GM21381 (cell line): ENCODE measurements around the gene FREM3.
A peak's percentile ranks its signal among the peaks of the same experiment; 100 is the strongest.

Experiments
- ATAC-seq: cut with Tn5 transposase; IDR thresholded peaks from one replicate; pipeline ENCODE4 v1.9.1; 2021; ENCODE audit warnings: mild to moderate bottlenecking, moderate library complexity; ENCODE audit not compliant: unreplicated experiment

FREM3 gene

DNA sequence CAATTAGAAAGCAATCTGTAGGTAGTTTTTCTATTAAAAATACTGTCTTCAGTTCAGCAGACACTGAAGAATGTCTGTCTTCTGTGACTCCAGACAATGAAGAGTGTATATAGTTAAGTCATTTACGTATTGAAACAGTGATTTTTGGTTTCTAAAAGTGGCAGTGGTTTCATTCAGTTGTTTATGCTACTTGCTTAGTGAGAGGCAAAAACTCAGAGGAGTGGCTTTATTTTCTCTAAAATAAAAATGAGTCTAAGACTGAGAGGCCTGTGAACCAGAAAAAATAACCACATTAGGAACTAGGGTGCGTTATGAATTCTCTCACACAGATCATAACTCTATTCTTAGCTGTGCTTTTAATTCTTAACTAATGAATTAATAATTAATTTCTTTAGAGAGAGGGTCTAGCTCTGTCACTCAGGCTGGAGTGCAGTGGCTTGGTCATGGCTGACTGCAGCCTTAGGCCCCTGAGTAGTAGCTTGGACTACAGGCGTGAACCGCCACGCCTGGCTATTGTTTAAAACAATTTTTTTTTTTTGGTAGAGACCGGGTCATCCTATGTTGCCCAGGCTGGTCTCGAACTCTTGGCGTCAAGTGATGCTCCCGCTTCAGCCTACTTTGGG is 31.4 kb downstream of the FREM3 start:
- peak; percentile 97 for ATAC-seq

DNA sequence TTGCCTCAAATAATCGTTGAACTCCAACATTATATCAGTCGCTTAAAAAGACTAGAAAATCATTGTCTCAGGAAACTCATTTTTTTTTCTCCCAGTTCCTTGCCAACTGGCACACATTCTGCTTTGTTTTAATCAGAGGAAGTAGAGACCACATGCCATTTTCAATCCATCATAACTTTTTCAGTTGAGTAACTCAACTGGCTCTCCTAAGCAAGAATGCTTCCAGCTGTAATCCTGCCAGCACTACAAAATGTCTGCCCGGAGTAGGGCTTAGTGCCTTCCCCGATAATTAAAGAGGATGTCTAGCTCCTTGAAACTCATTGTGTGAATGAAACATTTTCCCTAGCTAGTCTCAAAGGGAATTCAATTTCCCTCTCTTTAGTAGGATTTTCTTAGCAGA is 33.0 kb downstream of the FREM3 start:
- ATAC-seq = no peak

DNA sequence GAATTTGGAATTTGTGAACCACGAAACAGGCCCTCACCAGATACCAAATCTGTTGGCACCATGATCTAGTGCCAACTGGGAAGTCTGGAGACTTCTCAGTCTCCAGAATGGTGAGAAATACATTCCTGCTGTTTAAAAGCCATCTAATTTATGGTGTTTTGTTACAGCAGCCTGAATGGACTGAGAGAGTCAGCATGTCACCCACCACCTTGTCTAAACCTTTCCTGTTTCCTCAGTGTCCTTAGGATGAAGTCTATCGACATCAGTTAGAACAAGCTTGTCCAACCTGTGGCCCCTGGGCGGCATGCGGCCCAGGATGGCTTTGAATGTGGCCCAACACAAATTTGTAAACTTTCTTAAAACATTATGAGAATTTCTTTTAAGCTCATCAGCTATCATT is 42.1 kb downstream of the FREM3 start:
- ATAC-seq = no peak

DNA sequence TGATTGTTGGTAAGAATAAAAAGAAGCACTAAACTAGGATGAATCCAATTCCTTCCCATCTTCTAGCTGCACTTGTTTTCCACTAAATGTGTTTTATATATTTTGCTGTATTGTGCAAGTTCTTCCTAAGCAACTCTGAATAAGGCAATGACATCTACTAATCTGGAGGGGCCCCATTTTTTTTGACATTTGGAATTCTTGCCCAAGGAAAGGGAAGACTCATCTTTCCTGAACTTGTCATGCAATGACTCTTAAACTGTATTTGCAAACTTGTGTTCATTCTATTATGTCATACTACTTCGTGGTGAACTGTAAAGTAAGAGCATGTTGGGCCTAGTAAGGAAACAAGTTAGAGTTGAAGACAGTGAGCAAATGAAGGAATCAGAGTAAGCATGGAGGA is 45.9 kb downstream of the FREM3 start:
- no peak for ATAC-seq

DNA sequence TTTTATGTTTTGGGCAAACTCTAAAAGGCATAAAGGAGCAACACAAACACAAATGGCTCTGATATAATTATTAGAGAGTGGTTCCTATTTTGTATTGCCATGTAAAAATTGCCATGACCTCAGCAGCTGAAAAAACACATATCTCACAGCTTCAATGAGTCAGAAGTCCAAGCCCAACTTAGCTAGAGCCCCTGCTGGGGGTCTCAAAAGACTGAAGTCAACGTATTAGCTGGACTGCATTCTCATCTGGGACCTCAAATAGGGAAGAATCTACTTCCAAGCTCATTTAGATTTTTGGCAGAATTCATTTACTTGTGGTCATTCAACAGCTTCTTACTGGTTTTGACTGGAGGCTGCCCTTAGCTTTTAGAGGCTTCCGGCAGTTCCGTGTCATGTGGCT is 47.4 kb downstream of the FREM3 start:
- ATAC-seq = no peak

DNA sequence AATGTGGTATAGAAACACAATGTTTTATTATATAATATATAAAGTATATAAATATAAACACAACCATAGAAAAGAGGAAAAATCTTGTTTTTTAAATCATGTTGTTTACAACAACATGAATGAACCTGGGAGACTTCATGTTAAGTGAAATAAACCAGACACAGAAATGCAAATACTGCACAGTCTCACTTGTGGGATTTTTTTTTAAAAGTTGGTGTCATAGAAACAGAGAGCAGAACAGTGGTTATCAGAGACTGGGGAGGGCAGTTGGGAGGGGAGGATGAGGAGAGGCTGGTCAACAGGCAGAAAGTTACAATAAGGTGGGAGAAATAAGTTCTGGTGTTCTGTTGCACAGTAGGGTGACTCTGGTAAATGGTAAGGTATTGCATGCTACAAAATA is 57.1 kb downstream of the FREM3 start:
- no peak for ATAC-seq

DNA sequence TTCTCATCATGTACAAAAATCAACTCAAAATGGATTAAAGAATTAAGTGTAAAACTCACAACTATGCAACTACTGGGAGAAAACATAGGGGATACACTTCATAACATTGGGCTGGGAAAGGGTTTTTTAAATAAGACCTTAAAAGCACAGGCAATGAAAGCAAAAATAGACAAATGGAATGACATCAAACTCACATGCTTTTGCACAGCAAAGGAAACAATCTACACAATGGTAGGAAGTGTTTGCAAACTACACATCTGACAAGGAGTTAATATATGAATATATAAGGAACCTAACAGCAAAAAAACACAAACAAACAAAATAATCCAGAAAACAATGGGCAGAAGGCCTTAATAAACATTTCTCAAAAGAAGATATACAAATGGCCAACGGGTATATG is 57.9 kb downstream of the FREM3 start:
- ATAC-seq = no peak

DNA sequence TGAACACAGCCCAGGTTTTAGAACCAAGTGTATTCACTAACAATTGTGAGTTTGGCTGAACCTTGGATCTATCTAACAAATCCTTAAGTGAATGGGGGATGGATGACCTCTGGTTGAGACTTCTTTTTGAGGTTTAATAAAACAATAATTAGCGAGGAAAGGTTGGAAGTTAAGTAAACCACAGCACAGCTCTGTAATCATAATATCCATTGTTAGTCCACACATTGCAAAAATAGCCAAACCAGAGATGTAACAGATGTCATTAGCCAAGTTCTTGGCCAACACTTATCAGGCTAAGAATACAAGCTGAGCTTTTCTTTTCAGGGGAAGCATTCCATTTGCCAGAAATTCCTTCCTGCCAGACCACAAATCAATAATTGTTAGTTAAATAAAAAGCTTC is 59.1 kb downstream of the FREM3 start:
- no peak for ATAC-seq

DNA sequence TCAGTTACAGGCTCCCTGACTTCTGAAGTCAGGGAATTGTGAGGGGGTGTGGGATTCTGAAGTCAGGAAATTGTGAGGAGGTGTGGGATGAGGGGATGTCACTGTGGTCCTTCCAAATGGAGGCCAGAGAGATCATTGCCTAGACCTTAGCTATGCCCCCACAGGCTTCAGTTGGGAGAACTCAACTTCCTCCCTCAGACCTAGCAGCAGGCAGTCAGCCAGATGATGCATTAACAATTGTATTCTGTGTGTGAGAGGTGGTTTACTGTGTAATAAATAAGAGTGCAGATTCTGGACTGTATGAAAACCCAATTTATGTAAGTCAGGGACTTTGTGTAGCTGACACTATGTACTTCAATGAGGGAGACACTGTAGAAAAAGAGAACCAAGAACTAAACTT is 65.7 kb downstream of the FREM3 start:
- ATAC-seq = no peak

DNA sequence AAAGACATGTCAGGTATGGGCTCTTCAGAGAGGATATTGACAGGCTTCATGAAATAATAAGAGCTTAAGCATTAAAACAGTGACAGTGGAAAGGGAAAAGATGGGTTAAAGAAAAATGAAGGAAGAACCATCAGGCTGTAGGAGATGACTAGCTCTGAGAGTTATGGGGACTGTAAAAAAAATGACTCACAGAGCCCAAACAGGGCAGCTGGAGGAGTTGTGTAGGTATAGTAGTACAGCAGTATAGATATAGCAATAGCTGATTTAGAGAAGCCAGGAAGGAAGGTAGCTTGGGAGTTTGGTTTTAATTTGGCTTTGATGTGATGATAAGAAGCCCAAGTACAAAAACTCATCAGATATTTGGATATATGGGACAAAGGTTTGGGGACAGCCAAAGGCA is 66.6 kb downstream of the FREM3 start:
- no peak for ATAC-seq

DNA sequence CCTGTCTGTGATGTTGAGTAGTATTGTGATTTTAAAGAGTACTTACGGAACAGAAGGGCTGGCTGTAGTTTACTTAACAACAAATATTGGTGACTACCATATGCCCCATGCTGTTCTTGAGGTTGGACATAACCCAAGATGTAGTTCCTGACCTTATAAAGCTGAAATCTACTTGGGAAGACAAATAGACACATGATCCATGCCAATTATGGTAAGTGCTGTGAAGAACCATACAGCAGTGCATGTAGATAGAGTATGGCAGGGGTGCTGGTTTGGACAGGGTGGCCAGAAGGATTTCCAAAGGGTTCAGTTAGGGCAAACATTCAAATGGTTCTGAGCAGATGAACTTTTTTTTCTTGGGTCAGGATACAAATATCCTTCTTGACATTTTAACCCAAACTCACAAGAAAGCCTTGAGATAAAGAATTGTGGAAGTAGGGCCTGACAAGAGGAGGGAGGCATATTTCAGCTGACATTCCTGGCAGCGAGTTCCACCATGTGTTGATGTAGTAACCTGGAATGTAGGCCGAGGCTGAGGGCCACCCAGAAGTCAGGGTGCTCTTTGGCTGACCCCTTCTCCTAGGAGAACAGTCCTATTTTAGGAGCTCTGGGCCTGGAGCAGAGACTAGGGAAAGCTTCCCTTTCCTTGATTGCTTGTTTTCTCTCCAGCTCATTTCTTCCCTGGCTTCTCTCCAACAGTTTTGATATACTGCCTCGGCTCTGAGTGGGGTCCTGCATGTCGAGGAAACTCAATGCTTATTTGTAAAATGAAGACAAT is 74.2 kb downstream of the FREM3 start:
- no peak for ATAC-seq

DNA sequence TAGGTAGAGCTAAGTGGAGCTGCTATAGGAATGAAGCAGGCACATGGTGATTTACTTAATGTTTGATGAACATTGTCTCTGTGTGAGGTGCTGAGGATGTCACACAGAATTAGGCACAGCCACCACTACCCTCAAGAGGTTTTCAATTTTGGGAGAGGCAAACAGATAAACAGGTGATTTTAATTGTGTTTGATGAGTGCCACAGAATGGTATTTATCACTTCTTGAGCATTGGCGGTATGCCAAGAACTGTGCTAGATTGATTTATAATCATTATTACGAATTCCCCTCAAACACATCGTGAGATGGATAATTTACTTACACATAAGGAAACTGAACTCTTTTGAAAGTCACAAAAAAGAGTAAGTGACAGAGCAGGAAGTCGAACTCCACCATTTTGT is 74.8 kb downstream of the FREM3 start:
- no peak for ATAC-seq

DNA sequence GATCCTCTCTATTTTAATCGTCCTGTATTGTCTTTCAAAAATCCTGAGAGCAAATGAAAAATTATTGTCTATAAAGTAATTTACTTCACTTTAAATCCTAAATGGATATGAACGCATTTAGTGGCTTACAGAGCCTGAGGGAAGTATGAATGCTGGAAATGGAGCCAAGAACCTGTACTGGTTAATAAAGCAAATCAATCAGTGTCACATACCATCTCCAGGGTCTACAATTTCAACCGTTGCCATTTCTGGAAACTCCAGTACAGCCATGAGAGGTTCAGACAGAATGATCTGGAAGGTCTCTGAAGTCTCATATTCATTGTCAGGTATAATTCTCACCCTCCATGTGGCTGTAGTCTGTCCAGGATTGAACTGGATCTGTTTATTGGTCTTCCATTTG is 76.6 kb downstream of the FREM3 start:
- no peak for ATAC-seq

DNA sequence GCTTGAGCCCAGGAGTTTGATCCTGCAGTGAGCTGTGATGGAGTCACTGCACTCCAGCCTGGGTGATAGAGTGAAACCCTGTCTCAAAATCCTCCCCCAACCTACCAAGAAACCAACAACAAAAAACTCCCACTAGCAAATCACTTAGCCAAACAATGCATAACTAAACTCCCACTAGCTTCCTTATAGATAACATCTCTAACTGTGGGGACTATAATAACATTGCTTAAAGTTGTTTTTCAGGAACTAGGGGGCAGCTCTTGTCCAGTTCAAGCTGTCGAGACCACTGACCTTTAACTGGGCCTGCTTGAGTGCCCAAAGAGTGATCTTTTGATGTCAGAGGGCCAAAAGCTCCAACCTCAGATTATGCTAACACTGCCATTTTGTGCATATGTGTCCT is 81.7 kb downstream of the FREM3 start:
- ATAC-seq = no peak

DNA sequence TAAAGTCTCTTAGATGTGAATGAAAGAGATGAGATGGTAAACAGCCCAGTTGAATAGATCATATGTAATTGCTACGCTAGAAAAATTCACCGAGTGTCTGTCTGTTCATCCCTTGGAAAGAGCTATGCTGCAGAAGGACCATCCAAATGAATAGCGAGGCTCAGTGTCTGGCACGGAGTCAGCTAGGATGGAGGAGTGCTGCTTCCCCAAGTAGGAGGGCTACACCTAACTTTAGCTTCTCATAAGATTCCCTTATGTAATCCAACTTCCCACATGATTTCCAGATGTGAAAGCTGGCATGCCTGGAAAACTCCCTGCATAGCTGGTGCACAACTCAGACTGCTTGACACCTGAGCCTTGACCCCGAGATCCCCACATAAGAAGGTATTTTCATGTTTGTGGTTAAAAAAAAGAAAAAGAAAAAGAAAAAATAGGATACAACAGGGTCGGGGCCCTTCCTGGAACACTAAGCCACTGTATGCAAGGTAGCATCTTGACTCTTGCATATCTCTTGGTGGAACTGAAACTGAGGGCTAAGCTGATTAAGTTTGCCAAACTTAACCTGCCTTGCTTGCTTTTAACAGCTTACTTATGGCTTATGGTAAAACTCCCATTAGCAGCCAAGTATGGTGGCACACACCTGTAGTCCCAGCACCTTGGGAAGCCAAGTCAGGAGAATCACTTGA is 82.3 kb downstream of the FREM3 start:
- no peak for ATAC-seq

DNA sequence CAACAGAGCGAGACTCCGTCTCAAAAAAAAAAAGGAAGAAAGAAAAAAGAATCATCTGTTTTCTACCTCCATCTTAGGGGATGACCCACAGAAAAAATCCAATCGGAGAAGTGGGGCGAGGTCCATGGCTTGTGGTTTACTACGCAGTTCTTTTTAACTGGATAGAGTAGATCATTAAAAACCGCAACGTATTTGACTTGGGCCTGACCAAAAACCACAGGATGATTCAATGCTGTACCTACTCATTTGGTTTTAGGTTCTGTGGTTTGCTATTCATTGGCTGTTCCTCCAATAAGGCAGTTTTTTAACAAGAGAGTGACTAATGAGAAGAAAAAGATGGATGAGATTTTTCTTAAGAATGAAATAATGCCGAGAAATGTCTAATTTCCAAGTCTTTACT is 83.7 kb downstream of the FREM3 start:
- ATAC-seq = peak; percentile 90

DNA sequence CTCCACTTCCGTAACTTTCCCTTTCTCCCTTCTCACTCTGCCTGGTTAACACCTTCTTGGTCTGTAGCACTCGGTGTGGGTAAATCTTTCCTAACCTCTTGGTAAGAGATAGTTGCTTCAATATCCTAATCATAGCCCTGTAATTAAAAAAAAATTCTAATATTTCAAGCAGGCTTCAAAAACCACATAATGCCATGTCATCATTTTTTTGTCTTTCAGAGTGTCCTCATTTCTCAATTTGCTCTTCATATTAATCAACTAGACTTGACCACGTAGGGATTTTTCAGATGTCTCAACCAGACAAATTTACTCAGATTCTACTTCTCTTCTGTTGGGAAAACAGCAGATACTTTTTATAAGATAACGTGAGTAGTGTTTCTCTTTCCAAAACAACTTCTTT is 91.0 kb downstream of the FREM3 start:
- no peak for ATAC-seq

DNA sequence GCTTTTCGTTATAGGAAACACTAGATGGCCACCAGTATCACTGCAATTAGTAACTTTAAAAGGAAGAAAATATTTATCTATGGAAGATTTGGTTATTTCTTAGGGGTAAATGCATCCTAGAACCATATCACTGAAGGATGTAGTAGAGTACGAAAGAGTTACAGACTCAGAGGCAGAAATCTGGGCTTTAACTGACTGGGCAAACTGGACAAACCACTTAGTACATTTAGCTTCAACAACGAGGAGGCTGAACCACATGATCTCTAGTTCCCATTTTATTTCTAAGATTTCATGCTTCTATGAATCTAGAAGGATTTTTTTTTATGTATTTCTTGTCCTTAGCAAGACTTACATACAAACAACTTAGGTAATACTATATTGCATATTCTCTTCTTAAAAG is 94.0 kb downstream of the FREM3 start:
- ATAC-seq = no peak

DNA sequence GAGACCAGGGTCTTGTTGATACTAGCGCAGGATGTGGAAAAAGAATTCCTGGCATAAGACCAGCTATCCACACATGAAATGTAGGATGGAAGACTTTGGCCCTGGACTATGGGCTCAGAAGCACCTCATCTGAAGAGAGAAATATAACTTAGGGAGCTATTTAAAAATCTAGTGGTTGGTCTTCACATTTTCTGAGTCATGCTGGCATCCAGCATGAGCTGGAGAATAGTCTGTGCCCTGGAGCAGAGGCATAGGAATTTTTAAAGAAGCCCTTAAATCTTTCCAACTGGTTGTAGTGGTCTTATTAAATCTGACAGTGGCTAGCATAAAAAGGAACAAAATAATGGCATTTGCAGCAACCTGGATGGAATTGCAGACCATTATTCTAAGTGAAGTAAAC is 100.6 kb downstream of the FREM3 start:
- no peak for ATAC-seq

DNA sequence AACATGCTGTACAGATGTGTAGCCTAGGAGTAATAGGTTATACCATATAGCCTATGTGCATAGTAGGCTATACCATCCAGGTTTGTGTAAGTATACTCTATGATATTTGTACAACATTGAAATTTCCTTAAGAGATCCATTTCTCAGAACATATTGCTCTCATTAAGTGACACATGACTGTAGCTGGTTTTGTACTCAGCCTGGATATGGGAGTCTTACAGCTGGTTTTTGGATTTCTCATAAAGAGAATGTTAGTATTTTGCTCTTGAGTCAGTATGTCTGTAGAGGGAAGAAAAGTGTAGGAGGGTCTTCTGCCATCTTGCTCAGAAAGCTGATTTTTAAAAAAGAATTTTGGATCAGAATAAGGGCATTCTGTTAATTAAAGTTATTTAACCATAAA is 101.7 kb downstream of the FREM3 start:
- no peak for ATAC-seq

DNA sequence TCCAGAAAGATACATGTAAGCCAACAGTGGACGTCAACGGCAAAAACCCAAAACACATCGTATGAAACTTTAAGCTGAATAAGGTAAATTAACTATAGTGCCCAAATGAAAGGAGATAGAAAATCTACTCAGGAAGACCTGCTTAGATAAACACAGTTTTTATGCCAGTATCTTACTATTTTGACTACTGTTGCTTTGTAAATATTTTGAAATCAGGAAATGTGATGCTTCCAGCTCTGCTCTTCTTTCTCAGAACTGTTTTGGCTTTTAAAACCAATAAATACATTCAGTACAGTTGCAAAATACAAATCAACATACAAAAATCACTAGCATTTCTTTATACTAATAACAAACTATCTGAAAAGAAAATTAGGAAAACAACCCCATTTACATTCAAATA is 103.2 kb downstream of the FREM3 start:
- ATAC-seq = no peak

DNA sequence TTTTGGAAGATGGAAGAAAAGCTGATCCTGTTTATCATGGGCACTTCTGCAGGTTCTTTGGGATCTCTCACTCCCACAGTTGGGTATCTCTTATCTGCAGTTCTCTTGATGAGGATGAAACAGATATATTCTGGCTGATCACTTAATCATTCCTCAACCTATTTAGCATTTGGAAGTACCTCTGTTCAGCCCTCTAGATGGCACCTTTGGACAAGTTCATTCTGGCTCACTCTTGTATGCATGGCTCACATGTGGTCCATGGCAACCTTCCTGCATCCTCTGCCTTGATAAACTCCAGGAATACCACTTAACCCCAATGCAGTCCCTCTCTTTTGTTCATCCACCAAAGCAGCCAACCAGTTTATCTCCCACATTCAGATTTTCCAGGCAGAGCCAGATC is 112.8 kb downstream of the FREM3 start:
- no peak for ATAC-seq
